AG09319 (cell line): ENCODE data around the gene ALOX5.

Experiments
- DNase-seq: peaks from one replicate; pipeline ENCODE4 v3.0.0-alpha.2; 2010; ENCODE audit warnings: low read depth; ENCODE audit errors: extremely low read depth
- TF ChIP-seq, protein P1 (sequence below): IDR thresholded peaks from 2 replicates; pipeline ENCODE4 v1.5.1; 2011; ENCODE audit warnings: low read depth, mild to moderate bottlenecking, inconsistent platforms, low read length, moderate library complexity

Gene ALOX5

GRCh38 chr10:45439873-45440272 is 65.9 kb downstream of the ALOX5 start:
- DNase-seq = no peak
- TF ChIP-seq, protein P1, sequence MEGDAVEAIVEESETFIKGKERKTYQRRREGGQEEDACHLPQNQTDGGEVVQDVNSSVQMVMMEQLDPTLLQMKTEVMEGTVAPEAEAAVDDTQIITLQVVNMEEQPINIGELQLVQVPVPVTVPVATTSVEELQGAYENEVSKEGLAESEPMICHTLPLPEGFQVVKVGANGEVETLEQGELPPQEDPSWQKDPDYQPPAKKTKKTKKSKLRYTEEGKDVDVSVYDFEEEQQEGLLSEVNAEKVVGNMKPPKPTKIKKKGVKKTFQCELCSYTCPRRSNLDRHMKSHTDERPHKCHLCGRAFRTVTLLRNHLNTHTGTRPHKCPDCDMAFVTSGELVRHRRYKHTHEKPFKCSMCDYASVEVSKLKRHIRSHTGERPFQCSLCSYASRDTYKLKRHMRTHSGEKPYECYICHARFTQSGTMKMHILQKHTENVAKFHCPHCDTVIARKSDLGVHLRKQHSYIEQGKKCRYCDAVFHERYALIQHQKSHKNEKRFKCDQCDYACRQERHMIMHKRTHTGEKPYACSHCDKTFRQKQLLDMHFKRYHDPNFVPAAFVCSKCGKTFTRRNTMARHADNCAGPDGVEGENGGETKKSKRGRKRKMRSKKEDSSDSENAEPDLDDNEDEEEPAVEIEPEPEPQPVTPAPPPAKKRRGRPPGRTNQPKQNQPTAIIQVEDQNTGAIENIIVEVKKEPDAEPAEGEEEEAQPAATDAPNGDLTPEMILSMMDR = no peak

GRCh38 chr10:45440511-45441062 is 66.6 kb downstream of the ALOX5 start:
- no peak for DNase-seq
- TF ChIP-seq, protein P1 = no peak

DNA sequence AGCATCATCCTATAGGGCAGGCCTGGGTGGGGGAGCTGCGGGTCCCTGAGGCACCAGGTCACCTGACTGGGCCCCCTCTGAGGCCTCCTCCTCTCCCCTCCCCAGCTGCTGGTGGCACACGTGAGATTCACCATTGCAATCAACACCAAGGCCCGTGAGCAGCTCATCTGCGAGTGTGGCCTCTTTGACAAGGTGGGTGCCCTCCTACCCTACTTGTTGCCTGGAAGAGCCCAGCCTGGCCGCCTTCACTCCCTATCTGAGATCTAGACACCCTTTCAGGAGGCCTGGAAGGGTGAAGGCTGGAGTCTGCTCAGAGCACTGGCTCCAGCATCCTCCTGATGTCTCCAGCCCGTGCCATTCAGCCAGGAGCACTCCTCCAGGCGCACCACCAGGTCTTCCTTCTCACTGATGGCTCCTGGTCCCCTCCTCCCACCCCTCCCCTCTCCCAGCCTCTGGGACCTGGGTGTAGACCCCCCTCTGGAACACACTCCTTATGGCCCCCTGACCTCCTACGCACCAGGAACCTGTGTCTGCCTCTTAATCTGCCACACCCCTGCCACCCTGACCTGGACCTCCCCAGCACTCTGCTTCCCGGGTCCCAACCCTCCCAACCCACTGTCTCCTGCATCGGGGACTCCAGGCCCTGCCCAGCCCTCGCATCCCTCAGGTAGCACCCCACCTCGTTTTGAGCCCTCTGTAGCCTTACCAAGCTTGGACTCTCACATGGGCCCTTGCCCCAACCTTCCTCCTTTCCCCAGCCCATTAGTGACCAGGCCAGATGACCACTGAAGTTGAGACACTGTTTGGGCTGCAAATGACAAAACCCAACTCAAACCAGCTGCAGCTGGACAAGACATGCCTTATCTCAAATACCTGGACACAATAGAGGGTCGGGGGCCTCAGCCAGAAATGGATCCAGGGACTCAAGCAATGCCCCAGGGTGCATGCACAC is 67.5 kb downstream of the ALOX5 start:
- no peak for DNase-seq
- TF ChIP-seq, protein P1 = no peak

DNA sequence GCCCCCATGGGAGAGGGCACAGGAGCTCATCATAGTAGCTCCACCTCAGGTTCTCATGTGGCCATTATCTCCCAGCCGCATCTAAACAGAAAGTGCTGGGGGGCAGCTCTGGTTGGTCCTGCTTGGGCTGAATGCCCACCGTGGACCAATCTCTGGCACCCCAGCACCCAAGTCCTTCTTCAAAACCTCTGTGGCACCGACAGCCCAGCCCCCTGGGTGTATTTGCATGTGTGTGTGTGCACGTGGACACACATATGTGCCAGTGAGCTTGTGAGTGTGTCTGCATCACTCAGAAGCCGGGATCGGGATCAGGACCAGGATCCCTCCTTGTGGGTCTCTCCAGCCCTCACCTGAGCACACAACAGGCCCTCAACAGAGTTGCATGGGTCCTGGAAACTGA is 68.2 kb downstream of the ALOX5 start:
- DNase-seq = no peak
- TF ChIP-seq, protein P1 = no peak

DNA sequence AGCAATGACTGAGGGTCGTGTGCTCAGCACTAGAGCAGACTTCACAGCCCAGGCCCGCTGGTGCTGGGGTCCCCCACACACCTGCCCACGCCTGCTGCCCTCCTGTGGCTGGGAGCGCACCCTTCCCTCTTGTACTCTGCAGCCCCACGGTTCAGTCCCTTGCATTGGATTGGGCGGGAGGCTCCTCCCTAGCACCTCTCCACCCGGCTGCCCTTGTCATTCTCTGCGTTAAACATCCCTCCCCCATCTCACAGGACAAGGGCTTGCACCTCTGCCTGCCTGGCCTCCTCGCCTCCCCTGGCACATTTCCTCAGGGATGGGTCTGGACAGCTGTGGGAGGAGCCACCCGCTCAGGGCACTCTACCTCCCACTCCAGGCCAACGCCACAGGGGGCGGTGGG is 68.6 kb downstream of the ALOX5 start:
- DNase-seq = no peak
- TF ChIP-seq, protein P1 = no peak

DNA sequence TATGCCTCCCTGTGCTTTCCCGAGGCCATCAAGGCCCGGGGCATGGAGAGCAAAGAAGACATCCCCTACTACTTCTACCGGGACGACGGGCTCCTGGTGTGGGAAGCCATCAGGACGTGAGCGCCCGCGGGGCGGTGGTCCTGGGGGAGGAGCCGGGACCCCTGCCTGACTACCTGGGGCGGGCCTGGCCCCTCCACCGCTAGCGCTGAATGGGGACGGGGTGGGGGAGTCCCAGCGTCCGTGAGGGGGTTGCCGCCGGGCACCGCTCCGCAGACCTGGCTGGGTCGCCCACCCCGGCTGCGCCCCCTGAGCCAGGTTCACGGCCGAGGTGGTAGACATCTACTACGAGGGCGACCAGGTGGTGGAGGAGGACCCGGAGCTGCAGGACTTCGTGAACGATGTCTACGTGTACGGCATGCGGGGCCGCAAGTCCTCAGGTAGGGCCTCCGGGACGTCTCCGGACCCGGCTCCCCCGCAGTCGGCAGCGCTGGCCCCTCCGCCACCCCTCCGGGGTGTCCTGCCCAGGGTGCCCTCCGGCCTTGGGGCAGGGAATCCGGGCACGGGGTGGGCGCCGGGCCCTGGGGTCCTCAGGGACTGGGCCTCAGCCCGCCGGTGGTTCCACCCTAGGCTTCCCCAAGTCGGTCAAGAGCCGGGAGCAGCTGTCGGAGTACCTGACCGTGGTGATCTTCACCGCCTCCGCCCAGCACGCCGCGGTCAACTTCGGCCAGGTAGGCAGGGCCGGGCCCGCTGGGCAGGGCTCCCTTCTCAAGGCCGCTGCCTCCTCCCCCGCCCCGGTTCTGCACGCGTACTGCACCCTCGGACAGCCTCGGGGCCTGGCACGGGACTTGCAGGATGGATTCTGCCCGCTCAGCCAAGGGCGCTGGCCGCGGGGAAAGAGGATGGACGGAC is 69.3 kb downstream of the ALOX5 start:
- TF ChIP-seq, protein P1 = no peak
- DNase-seq = no peak
